Esophagus muscularis mucosa (tissue), 4 donors: Measurements from ENCODE around the gene DIAPH1. TPM values are rescaled to one million over a fixed set of nuclear protein-coding genes. Genes with fewer than 3 reads are reported as not detected.

ENCODE experiments used
- DNase-seq: peaks from one replicate; pipeline ENCODE4 v3.0.0-alpha.2; 2017; ENCODE audit errors: extremely low spot score
- H3K27ac ChIP-seq, 4 donors: fragments of 200-600 bp; sonication (generic); replicated peaks in 1 of 4; 1 replicate in 3 of 4; 2 replicates in 1 of 4; pipeline ENCODE4 v1.5.1; 2016 to 2019; ENCODE audit warnings: mild to moderate bottlenecking in 1 of 4
- H3K27me3 ChIP-seq, 4 donors: fragments of 200-600 bp; sonication (generic); one replicate each; pipeline versions ENCODE4 v1.5.1 to v1.6.0; 2016 to 2019
- H3K36me3 ChIP-seq, 4 donors: fragments of 200-600 bp; sonication (generic); one replicate each; pipeline ENCODE4 v1.5.1; 2016 to 2019
- H3K4me1 ChIP-seq, 4 donors: fragments of 200-600 bp; sonication (generic); one replicate each; pipeline ENCODE4 v1.5.1; 2016 to 2019
- H3K4me3 ChIP-seq, 4 donors: fragments of 200-600 bp; sonication (generic); 1 replicate in 2 of 4; 2 replicates in 2 of 4; pipeline ENCODE4 v1.5.1; 2016 to 2019; ENCODE audit warnings: mild to moderate bottlenecking in 4 of 4, moderate library complexity in 1 of 4
- H3K9me3 ChIP-seq, 4 donors: fragments of 200-600 bp; sonication (generic); 1 replicate in 3 of 4; 2 replicates in 1 of 4; pipeline ENCODE4 v1.5.1; 2016 to 2019
- CTCF ChIP-seq, 3 experiments: fragments of 200-600 bp in 2 of 3; fragments of 450-650 bp in 1 of 3; sonication (generic) in 2 of 3; IDR thresholded peaks; one replicate each; pipeline ENCODE4 v1.5.1; 2017 to 2019; ENCODE audit warnings: antibody characterized with exemption in 3 of 3, mild to moderate bottlenecking in 2 of 3, moderate library complexity in 1 of 3
- EP300 ChIP-seq: sonication (generic); formaldehyde crosslinking; IDR thresholded peaks from one replicate; pipeline ENCODE4 v1.6.1; 2017; ENCODE audit warnings: antibody characterized with exemption
- POLR2A ChIP-seq: fragments of 450-650 bp; IDR thresholded peaks from one replicate; pipeline ENCODE4 v1.6.1; 2017; ENCODE audit warnings: antibody characterized with exemption, moderate library complexity, mild to moderate bottlenecking, low read depth
- POLR2AphosphoS5 ChIP-seq, 2 donors: sonication (generic); formaldehyde crosslinking; IDR thresholded peaks; one replicate each; pipeline ENCODE4 v1.6.1; 2017; ENCODE audit warnings: antibody characterized with exemption in 2 of 2
- WGBS: methylation state at CpG from one replicate; pipeline ENCODE4 v1.1.5; 2018; 5-methylcytosine and 5-hydroxymethylcytosine counted together
- intact Hi-C: fragments of 100-400 bp; cut with DNase I; formaldehyde crosslinking; loops from one replicate; pipeline ENCODE4 v1.15.1; 2023
- total RNA-seq, 4 donors: library from RNA; depleted of rRNA; stranded (reverse); fragments of >200 nt; gene quantifications; one replicate each; pipeline versions ENCODE4 v1.1.0 to v1.2.1, GENCODE V29; 2016

The DIAPH1 gene
- total RNA-seq, 4 donors from 2014 or later: 34.1 to 53.0 (median 45.9) TPM

DNA sequence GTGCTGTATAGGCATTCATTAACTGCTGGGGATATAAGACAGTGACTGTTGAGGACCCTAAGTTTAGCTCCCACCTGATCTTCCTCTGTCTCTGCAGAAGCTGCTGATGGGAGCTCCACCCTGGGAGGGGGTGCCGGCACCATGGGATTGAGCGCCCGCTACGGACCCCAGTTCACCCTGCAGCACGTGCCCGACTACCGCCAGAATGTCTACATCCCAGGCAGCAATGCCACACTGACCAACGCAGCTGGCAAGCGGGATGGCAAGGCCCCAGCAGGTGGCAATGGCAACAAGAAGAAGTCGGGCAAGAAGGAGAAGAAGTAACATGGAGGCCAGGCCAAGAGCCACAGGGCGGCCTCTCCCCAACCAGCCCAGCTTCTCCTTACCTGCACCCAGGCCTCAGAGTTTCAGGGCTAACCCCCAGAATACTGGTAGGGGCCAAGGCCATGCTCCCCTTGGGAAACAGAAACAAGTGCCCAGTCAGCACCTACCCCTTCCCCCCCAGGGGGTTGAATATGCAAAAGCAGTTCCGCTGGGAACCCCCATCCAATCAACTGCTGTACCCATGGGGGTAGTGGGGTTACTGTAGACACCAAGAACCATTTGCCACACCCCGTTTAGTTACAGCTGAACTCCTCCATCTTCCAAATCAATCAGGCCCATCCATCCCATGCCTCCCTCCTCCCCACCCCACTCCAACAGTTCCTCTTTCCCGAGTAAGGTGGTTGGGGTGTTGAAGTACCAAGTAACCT, 107.8 kb downstream of the DIAPH1 start:
- Histone ChIP-seq H3K4me1 (peaks cover 75 to 84% (median 78%) of the 10 kb centered on the region in 4 donors), H3K27me3 (no peaks in the 10 kb centered on the region), H3K9me3 (no peaks in the 10 kb centered on the region), H3K4me3 (no peak overlapping the region), H3K36me3 (peaks cover 0 to 45% (median 27%) of the 10 kb centered on the region in 4 donors), H3K27ac (peak overlapping the region in 3 of 4 donors; percentile 92 to 97 (median 95))
- 90% methylated on average over 14 of the region's 14 CpGs for whole genome bisulfite sequencing
- TF ChIP-seq POLR2A (no peak), EP300 (no peak), POLR2AphosphoS5 (IDR thresholded peaks at IDR 0.05) (no peak), CTCF (IDR thresholded peaks at IDR 0.05) (no peak)
- intact Hi-C loops: no loop called here
- DNase-seq: no peak

DNA sequence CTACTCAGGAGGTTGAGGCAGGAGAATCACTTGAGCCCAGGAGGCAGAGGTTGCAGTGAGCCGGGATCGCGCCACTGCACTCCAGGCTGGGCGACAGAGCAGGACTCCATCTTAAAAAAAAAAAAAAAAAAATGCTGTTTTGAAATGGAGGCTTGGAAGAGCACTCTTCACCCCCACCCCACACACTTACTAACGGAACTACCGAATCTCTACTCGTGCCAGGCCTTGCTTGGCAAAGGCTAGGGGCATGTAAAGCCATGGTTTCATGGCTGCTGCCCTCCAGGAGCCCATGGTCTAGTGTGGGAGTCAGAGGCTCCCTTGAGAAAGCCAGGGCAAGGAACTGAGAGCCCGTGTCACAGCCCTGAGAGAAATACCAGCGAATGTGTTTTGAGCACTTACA, 108.6 kb downstream of the DIAPH1 start:
- no peaks in the 10 kb centered on the region for H3K9me3 ChIP-seq
- intact Hi-C loops: no loop called here
- no peak overlapping the region for H3K4me3 ChIP-seq
- peak overlapping the region; percentile 87 to 95 (median 92) for H3K27ac ChIP-seq
- DNase-seq: no peak
- H3K4me1 ChIP-seq: peaks cover 66 to 75% (median 69%) of the 10 kb centered on the region in 4 donors
- no peaks in the 10 kb centered on the region for H3K27me3 ChIP-seq
- 91% methylated on average over 9 of the region's 9 CpGs for WGBS
- TF ChIP-seq CTCF (IDR thresholded peaks at IDR 0.05) (no peak), POLR2AphosphoS5 (IDR thresholded peaks at IDR 0.05) (no peak), EP300 (no peak), POLR2A (no peak)
- peaks cover 0 to 48% (median 34%) of the 10 kb centered on the region in 4 donors for H3K36me3 ChIP-seq

DNA sequence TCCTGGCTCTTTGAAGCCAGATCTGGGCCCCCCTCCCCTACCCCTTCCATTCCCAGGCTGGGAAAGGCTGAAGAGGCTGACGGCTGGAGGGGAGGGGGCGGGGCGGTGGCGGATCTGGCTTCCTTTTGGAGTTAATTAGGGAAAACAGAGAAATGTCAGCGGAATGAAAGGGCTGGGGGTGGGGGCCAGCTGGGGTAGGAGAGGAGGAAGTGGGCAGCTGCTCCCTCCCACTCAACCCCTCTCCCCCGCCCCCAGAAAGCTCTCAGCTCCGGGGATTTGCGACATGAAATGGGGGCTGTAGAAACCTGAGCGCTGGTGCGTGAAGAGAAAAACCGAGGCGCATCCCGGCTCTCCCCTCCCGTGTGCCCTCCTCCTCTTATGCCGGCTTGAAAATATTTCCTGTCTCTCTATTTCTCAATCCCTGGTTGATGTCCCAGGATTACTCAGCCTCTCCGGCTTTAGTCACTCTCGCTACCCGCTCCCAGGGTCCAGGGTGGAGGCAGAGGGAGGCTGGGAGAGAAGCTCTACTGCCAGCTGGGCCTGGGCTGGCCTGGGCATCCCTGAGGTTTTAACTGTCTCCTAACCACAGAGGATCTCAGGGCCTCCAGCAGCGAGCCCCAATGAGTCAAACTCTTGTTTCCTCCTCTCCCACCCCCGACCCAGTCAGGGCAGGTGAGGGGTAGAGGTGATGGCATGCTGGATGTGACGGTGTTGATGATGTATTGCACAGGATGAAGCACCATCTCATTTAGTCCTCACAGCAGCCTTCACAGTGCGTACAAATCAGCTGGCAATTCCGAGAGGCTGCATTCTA, 109.8 kb downstream of the DIAPH1 start:
- TF ChIP-seq POLR2A (peak; percentile 34), POLR2AphosphoS5 (IDR thresholded peaks at IDR 0.05) (peak; percentile 60 to 88), EP300 (no peak), CTCF (IDR thresholded peaks at IDR 0.05) (no peak)
- Histone ChIP-seq H3K4me3 (peak overlapping the region; percentile 36 to 56 (median 48)), H3K4me1 (peaks cover 55 to 64% (median 58%) of the 10 kb centered on the region in 4 donors), H3K27ac (peak overlapping the region; percentile 87 to 95 (median 92)), H3K36me3 (peaks cover 0 to 52% (median 37%) of the 10 kb centered on the region in 4 donors), H3K9me3 (no peaks in the 10 kb centered on the region), H3K27me3 (no peaks in the 10 kb centered on the region)
- intact Hi-C loops: no loop called here
- WGBS: 14% methylated on average over 20 of the region's 23 CpGs
- no peak for DNase-seq

- Histone ChIP-seq H3K9me3 (no peaks in the 10 kb centered on the region), H3K4me1 (peaks cover 50 to 58% (median 53%) of the 10 kb centered on the region in 4 donors), H3K27me3 (no peaks in the 10 kb centered on the region), H3K4me3 (peak overlapping the region; percentile 36 to 56 (median 48)), H3K36me3 (peaks cover 0 to 55% (median 40%) of the 10 kb centered on the region in 4 donors), H3K27ac (peak overlapping the region; percentile 87 to 95 (median 92))
- WGBS: 30% methylated on average over 9 of the region's 9 CpGs
- DNase-seq: no peak
- intact Hi-C loops: no loop called here
- TF ChIP-seq CTCF (IDR thresholded peaks at IDR 0.05): no peak
- TF ChIP-seq EP300: no peak
- no peak for TF ChIP-seq POLR2AphosphoS5 (IDR thresholded peaks at IDR 0.05)
- TF ChIP-seq POLR2A: no peak
Measured at GRCh38 chr5:141508440-141508797, 110.4 kb downstream of the DIAPH1 start.
